Measurements from ENCODE around the gene UTS2B.

- TF ChIP-seq SUZ12 (IDR thresholded peaks at IDR 0.05) (no peak), L3MBTL2 (conservative IDR thresholded peaks at IDR 0.05) (no peak), FOXK2 (IDR thresholded peaks at IDR 0.05) (no peak)
Measured at GRCh38 chr3:191259486-191259885, 70.8 kb downstream of the UTS2B start.
